Vagina (tissue), 2 donors: ENCODE results near the gene DGKG.

Source experiments
- POLR2A ChIP-seq, 2 donors: fragments of 450-650 bp; IDR thresholded peaks; one replicate each; pipeline ENCODE4 v1.6.1; 2017; ENCODE audit warnings: antibody characterized with exemption in 2 of 2, mild to moderate bottlenecking in 2 of 2, moderate library complexity in 2 of 2
- POLR2AphosphoS5 ChIP-seq, 2 donors: sonication (generic); formaldehyde crosslinking; IDR thresholded peaks; one replicate each; pipeline ENCODE4 v1.9.0; 2017; ENCODE audit warnings: antibody characterized with exemption in 2 of 2, mild to moderate bottlenecking in 2 of 2, low read depth in 1 of 2; ENCODE audit not compliant: insufficient read depth in 1 of 2

- TF ChIP-seq POLR2AphosphoS5 (IDR thresholded peaks at IDR 0.05; ENCODE audit: insufficient read depth in 1 of 2, low read depth in 1 of 2) (no peak), POLR2A (IDR thresholded peaks at IDR 0.05) (no peak)
Observed at GRCh38 chr3:186221760-186222378, 140.2 kb downstream of the DGKG start.
